PC-9 (cell line): Measurements from ENCODE around the gene AASDHPPT. TPM values are rescaled to one million over a fixed set of nuclear protein-coding genes. Genes with fewer than 3 reads are reported as not detected.

Source experiments
- BruUV-seq: library from RNA; stranded (reverse); fragments of 400-500 nt; replicated peaks from 2 replicates; lab custom pipeline; 2021; lab: Mats Ljungman, UMichigan
- CTCF ChIA-PET: fragments of 300-600 bp; sonication (Branson Sonifier 250); formaldehyde crosslinking; loops from one replicate; lab custom pipeline; 2022; ENCODE audit warnings: antibody characterized with exemption; lab: Charles Lee
- POLR2A ChIA-PET: fragments of 300-600 bp; sonication (Branson Sonifier 250); formaldehyde crosslinking; loops from one replicate; lab custom pipeline; 2022; ENCODE audit warnings: antibody characterized with exemption; ENCODE audit not compliant: unreplicated experiment; lab: Charles Lee
- DNase-seq, 2 experiments: peaks; one replicate each; pipeline versions ENCODE4 v3.0.0 to v3.0.0-alpha.2; 2015 to 2022; ENCODE audit warnings: mixed read lengths in 1 of 2
- H2AFZ ChIP-seq: fragments of 200-600 bp; sonication (generic); 2 replicates; pipeline ENCODE4 v1.8.1; 2017; ENCODE audit warnings: antibody characterized with exemption
- H3F3A ChIP-seq: fragments of 200-600 bp; sonication (generic); 2 replicates; pipeline ENCODE4 v1.8.1; 2017; ENCODE audit warnings: antibody characterized with exemption, mild to moderate bottlenecking, low read depth; ENCODE audit not compliant: insufficient read depth
- H3K27ac ChIP-seq: fragments of 200-600 bp; sonication (generic); 2 replicates; pipeline ENCODE4 v1.6.1; 2016; ENCODE audit warnings: mixed run types
- H3K27me3 ChIP-seq: fragments of 200-600 bp; sonication (generic); 2 replicates; pipeline ENCODE4 v1.6.1; 2016; ENCODE audit warnings: low read depth, mixed run types; ENCODE audit not compliant: insufficient read depth
- H3K36me3 ChIP-seq: fragments of 200-600 bp; sonication (generic); 2 replicates; pipeline ENCODE4 v1.6.1; 2016; ENCODE audit warnings: low read depth, mixed run types
- H3K4me1 ChIP-seq: fragments of 200-600 bp; sonication (generic); replicated peaks from 2 replicates; pipeline ENCODE4 v1.6.1; 2016; ENCODE audit warnings: mixed run types; ENCODE audit not compliant: insufficient read depth
- H3K4me2 ChIP-seq: fragments of 200-600 bp; sonication (generic); 2 replicates; pipeline ENCODE4 v1.6.1; 2017; ENCODE audit warnings: mixed run types
- H3K4me3 ChIP-seq: fragments of 200-600 bp; sonication (generic); 2 replicates; pipeline ENCODE4 v1.6.1; 2016; ENCODE audit warnings: mixed run types
- H3K79me2 ChIP-seq: fragments of 200-600 bp; sonication (generic); 2 replicates; pipeline ENCODE4 v1.6.1; 2017; ENCODE audit warnings: low read depth, mixed run types
- H3K9me2 ChIP-seq: fragments of 200-600 bp; sonication (generic); 2 replicates; pipeline ENCODE4 v1.8.1; 2017; ENCODE audit warnings: mild to moderate bottlenecking; ENCODE audit not compliant: insufficient read depth
- H3K9me3 ChIP-seq: fragments of 200-600 bp; sonication (generic); 2 replicates; pipeline ENCODE4 v1.8.1; 2016; ENCODE audit warnings: low read depth; ENCODE audit not compliant: insufficient read depth
- H4K20me1 ChIP-seq: fragments of 200-600 bp; sonication (generic); 2 replicates; pipeline ENCODE4 v1.8.1; 2017; ENCODE audit not compliant: insufficient read depth
- EZH2 ChIP-seq: fragments of 200-600 bp; sonication (generic); IDR thresholded peaks from 2 replicates; pipeline ENCODE4 v1.8.0; 2017; ENCODE audit warnings: antibody characterized with exemption, low read depth
- intact Hi-C: fragments of 100-400 bp; cut with micrococcal nuclease; formaldehyde crosslinking; loops from one replicate; pipeline ENCODE4 v1.10.0; 2022; ENCODE audit not compliant: unreplicated experiment
- total RNA-seq: library from RNA; stranded (reverse); gene quantifications from 2 replicates; pipeline ENCODE4 v1.2.3, GENCODE V29; 2021
- TF ChIP-seq, protein P1 (sequence below): fragments of 200-600 bp; sonication (generic); conservative IDR thresholded peaks from 2 replicates; pipeline ENCODE4 v1.6.1; 2017; ENCODE audit warnings: mixed run types, antibody characterized with exemption, mild to moderate bottlenecking, moderate library complexity

AASDHPPT gene
- total RNA-seq, 1 experiment from 2014 or later: 31.4 TPM

- POLR2A ChIA-PET: no interaction called here
Observed at GRCh38 chr11:106101819-106102218, 24.4 kb downstream of the AASDHPPT start.

GRCh38 chr11:106105986-106106385, 28.5 kb downstream of the AASDHPPT start:
- no TSS peak for BruUV-seq
- intact Hi-C loops: no loop called here
- no peaks in the 10 kb centered on the region for H3K9me3 ChIP-seq
- no peaks in the 10 kb centered on the region for H3K9me2 ChIP-seq
- no peak overlapping the region for H3K4me2 ChIP-seq
- H3F3A ChIP-seq: no peaks in the 10 kb centered on the region
- H3K4me3 ChIP-seq: no peak overlapping the region
- H3K27me3 ChIP-seq: no peaks in the 10 kb centered on the region
- no peak for TF ChIP-seq EZH2
- TF ChIP-seq, protein P1, sequence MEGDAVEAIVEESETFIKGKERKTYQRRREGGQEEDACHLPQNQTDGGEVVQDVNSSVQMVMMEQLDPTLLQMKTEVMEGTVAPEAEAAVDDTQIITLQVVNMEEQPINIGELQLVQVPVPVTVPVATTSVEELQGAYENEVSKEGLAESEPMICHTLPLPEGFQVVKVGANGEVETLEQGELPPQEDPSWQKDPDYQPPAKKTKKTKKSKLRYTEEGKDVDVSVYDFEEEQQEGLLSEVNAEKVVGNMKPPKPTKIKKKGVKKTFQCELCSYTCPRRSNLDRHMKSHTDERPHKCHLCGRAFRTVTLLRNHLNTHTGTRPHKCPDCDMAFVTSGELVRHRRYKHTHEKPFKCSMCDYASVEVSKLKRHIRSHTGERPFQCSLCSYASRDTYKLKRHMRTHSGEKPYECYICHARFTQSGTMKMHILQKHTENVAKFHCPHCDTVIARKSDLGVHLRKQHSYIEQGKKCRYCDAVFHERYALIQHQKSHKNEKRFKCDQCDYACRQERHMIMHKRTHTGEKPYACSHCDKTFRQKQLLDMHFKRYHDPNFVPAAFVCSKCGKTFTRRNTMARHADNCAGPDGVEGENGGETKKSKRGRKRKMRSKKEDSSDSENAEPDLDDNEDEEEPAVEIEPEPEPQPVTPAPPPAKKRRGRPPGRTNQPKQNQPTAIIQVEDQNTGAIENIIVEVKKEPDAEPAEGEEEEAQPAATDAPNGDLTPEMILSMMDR: no peak
- DNase-seq: no peak
- ChIA-PET POLR2A (no interaction called here), CTCF (no interaction called here)
- H3K36me3 ChIP-seq: no peaks in the 10 kb centered on the region
- no peak overlapping the region for H2AFZ ChIP-seq
- H3K27ac ChIP-seq: no peak overlapping the region
- H3K79me2 ChIP-seq: no peaks in the 10 kb centered on the region
- no peaks in the 10 kb centered on the region for H4K20me1 ChIP-seq
- H3K4me1 ChIP-seq: no peaks in the 10 kb centered on the region

More at GRCh38 chr11:106101819-106102218, 24.4 kb downstream of the AASDHPPT start:
- no peaks in the 10 kb centered on the region for H3K27me3 ChIP-seq
- no peak overlapping the region for H3K27ac ChIP-seq
- H3K4me3 ChIP-seq: no peak overlapping the region
- no peaks in the 10 kb centered on the region for H3K9me2 ChIP-seq
- H3K79me2 ChIP-seq: no peaks in the 10 kb centered on the region
- no peaks in the 10 kb centered on the region for H4K20me1 ChIP-seq
- H3K36me3 ChIP-seq: peaks cover 10% of the 10 kb centered on the region; the same call in 1 of the 2 replicates
- no peak overlapping the region for H2AFZ ChIP-seq
- DNase-seq: peak in 1 of 2 experiments; percentile 42
- no peak for TF ChIP-seq EZH2
- TF ChIP-seq, protein P1: no peak
- H3K4me1 ChIP-seq: no peaks in the 10 kb centered on the region
- H3K9me3 ChIP-seq: no peaks in the 10 kb centered on the region
- BruUV-seq: no TSS peak
- intact Hi-C loops: no loop called here
- no peaks in the 10 kb centered on the region; the same call in 1 of the 2 replicates for H3F3A ChIP-seq
- no peak overlapping the region for H3K4me2 ChIP-seq
- CTCF ChIA-PET: no interaction called here

DNA sequence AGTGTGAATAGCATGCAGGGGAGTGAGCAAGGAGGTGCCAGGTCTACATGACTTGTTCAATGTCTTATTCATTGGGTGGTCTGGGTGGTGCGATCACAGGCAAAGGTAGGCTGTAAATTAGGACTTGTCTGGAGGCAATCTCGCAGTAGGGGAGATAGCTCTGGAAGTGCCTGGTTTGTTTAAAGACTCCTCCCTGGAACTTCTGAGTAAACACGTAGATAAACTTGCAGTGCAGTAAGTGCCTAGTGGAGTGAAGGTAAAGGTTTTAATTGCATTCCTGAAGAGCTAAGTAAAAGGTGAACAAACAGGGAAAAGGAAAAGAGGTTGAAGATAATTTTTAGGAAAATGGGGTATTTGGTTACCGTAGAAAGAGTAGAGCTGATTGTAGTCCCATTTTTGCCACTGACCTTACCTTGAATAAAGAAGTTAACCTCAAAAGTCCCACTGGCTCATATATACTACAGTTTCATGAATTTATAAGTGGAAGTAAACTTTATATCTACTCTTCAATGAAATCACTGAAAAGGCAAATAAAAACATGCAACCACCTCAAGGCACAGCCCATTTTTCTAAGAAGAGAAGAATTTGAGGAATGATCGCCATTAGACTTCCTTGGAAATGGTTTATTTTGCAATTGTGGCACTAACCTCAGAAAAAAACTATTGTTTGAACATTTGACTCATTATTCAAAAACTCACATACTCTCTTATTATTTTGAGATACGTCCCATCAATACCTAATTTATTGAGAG, 44.3 kb downstream of the AASDHPPT start:
- H3K27me3 ChIP-seq: peaks cover 7% of the 10 kb centered on the region; the same call in 1 of the 2 replicates
- peak overlapping the region; percentile 41 for H3K4me2 ChIP-seq
- no peaks in the 10 kb centered on the region for H4K20me1 ChIP-seq
- H3K9me3 ChIP-seq: peaks cover 4% of the 10 kb centered on the region; the same call in 1 of the 2 replicates
- intact Hi-C loops: no loop called here
- H3K79me2 ChIP-seq: no peaks in the 10 kb centered on the region
- no peak overlapping the region; the same call in 1 of the 2 replicates for H2AFZ ChIP-seq
- TF ChIP-seq EZH2: no peak
- TF ChIP-seq, protein P1: no peak
- H3K36me3 ChIP-seq: no peaks in the 10 kb centered on the region
- H3F3A ChIP-seq: no peaks in the 10 kb centered on the region
- POLR2A ChIA-PET: no interaction called here
- H3K9me2 ChIP-seq: no peaks in the 10 kb centered on the region
- no peak overlapping the region for H3K27ac ChIP-seq
- CTCF ChIA-PET: no interaction called here
- peaks cover 10% of the 10 kb centered on the region for H3K4me1 ChIP-seq
- peak in 1 of 2 experiments; percentile 38 for DNase-seq
- no peak overlapping the region for H3K4me3 ChIP-seq
- BruUV-seq: no TSS peak
